Mesenchymal stem cell (in vitro differentiated cells and primary cell): ENCODE data around the gene PRDM8.
A peak's percentile ranks its signal among the peaks of the same experiment; 100 is the strongest.

Experiments used
- DNase-seq: peaks from one replicate; pipeline ENCODE4 v3.0.0-alpha.2; 2013
- H2AFZ ChIP-seq: one replicate; pipeline ENCODE4 v1.6.1; 2013; ENCODE audit warnings: low read depth, mild to moderate bottlenecking, control low read depth, inconsistent platforms, low read length, moderate library complexity
- H2AK5ac ChIP-seq: 2 replicates; pipeline ENCODE4 v1.6.1; 2013; ENCODE audit warnings: low read length, moderate library complexity, mild to moderate bottlenecking, inconsistent platforms; ENCODE audit not compliant: severe bottlenecking
- H2BK120ac ChIP-seq: one replicate; pipeline ENCODE4 v1.6.1; 2013; ENCODE audit warnings: low read depth, mild to moderate bottlenecking, inconsistent platforms, low read length, moderate library complexity
- H2BK12ac ChIP-seq, 2 experiments: one replicate each; pipeline ENCODE4 v1.6.1; 2013; ENCODE audit warnings: inconsistent platforms in 2 of 2, low read length in 2 of 2, mild to moderate bottlenecking in 2 of 2, moderate library complexity in 2 of 2, control low read depth in 1 of 2
- H2BK15ac ChIP-seq: one replicate; pipeline ENCODE4 v1.6.1; 2013; ENCODE audit warnings: mild to moderate bottlenecking, low read depth, inconsistent platforms; ENCODE audit not compliant: poor library complexity, severe bottlenecking
- H2BK5ac ChIP-seq: 2 replicates; pipeline ENCODE4 v1.6.1; 2013; ENCODE audit warnings: low read depth, mild to moderate bottlenecking, low read length, control low read depth, inconsistent platforms; ENCODE audit not compliant: poor library complexity, severe bottlenecking
- H3K14ac ChIP-seq, 2 experiments: one replicate each; pipeline ENCODE4 v1.6.1; 2013; ENCODE audit warnings: inconsistent platforms in 2 of 2, low read length in 2 of 2, control low read depth in 1 of 2, mild to moderate bottlenecking in 1 of 2, moderate library complexity in 1 of 2
- H3K18ac ChIP-seq, 2 experiments: one replicate each; pipeline ENCODE4 v1.6.1; 2013; ENCODE audit warnings: inconsistent platforms in 2 of 2, low read length in 2 of 2, control low read depth in 1 of 2, low read depth in 1 of 2, mild to moderate bottlenecking in 1 of 2
- H3K23ac ChIP-seq, 2 experiments: one replicate each; pipeline ENCODE4 v1.6.1; 2013; ENCODE audit warnings: inconsistent platforms in 2 of 2, low read length in 2 of 2, mild to moderate bottlenecking in 2 of 2, moderate library complexity in 2 of 2, control low read depth in 1 of 2
- H3K27ac ChIP-seq: 2 replicates; pipeline ENCODE4 v1.5.1; 2013; ENCODE audit warnings: mild to moderate bottlenecking, moderate library complexity, low read length, control low read depth, inconsistent platforms; ENCODE audit not compliant: poor library complexity, severe bottlenecking
- H3K27me3 ChIP-seq, 2 experiments: 2 replicates each; pipeline versions ENCODE4 v1.6.1 to v1.7.0; 2013; ENCODE audit warnings: low read length in 2 of 2, mild to moderate bottlenecking in 2 of 2, moderate library complexity in 2 of 2, control low read depth in 1 of 2, inconsistent platforms in 1 of 2; ENCODE audit not compliant: control insufficient read depth in 1 of 2, insufficient read depth in 1 of 2
- H3K36me3 ChIP-seq, 2 experiments: 2 replicates each; pipeline versions ENCODE4 v1.6.1 to v1.7.0; 2013; ENCODE audit warnings: low read length in 2 of 2, control low read depth in 1 of 2, inconsistent platforms in 1 of 2, low read depth in 1 of 2, mild to moderate bottlenecking in 1 of 2; ENCODE audit not compliant: insufficient read depth in 2 of 2, control insufficient read depth in 1 of 2
- H3K4ac ChIP-seq, 2 experiments: one replicate each; pipeline ENCODE4 v1.6.1; 2013; ENCODE audit warnings: inconsistent platforms in 2 of 2, low read length in 2 of 2, mild to moderate bottlenecking in 2 of 2, moderate library complexity in 2 of 2, control low read depth in 1 of 2, low read depth in 1 of 2
- H3K4me1 ChIP-seq: 2 replicates; pipeline ENCODE4 v1.6.1; 2013; ENCODE audit warnings: low read depth, low read length, control low read depth; ENCODE audit not compliant: control insufficient read depth, insufficient read depth
- H3K4me2 ChIP-seq: 2 replicates; pipeline ENCODE4 v1.6.1; 2013; ENCODE audit warnings: low read length, mild to moderate bottlenecking, inconsistent platforms; ENCODE audit not compliant: poor library complexity, severe bottlenecking
- H3K4me3 ChIP-seq, 2 experiments: 2 replicates each; pipeline versions ENCODE4 v1.5.1 to v1.7.0; 2013; ENCODE audit warnings: low read length in 2 of 2, mild to moderate bottlenecking in 2 of 2, control low read depth in 1 of 2, low read depth in 1 of 2; ENCODE audit not compliant: insufficient read depth in 1 of 2
- H3K79me1 ChIP-seq: replicated peaks from 2 replicates; pipeline ENCODE4 v1.6.1; 2013; ENCODE audit warnings: mild to moderate bottlenecking, control low read depth, low read length, inconsistent platforms; ENCODE audit not compliant: poor library complexity, severe bottlenecking
- H3K9ac ChIP-seq: 2 replicates; pipeline ENCODE4 v1.7.0; 2013; ENCODE audit warnings: mild to moderate bottlenecking, low read length, moderate library complexity
- H3K9me3 ChIP-seq: 2 replicates; pipeline ENCODE4 v1.7.0; 2013; ENCODE audit warnings: mild to moderate bottlenecking, low read length; ENCODE audit not compliant: control insufficient read depth
- H4K8ac ChIP-seq: one replicate; pipeline ENCODE4 v1.6.1; 2013; ENCODE audit warnings: inconsistent platforms, mild to moderate bottlenecking, low read length, moderate library complexity
- H4K91ac ChIP-seq: one replicate; pipeline ENCODE4 v1.6.1; 2013; ENCODE audit warnings: mild to moderate bottlenecking, low read length, inconsistent platforms
- WGBS: methylation state at CpG from one replicate; pipeline ENCODE4 v1.1.7; 2013; ENCODE audit warnings: mixed read lengths; 5-methylcytosine and 5-hydroxymethylcytosine counted together

Gene PRDM8

DNA sequence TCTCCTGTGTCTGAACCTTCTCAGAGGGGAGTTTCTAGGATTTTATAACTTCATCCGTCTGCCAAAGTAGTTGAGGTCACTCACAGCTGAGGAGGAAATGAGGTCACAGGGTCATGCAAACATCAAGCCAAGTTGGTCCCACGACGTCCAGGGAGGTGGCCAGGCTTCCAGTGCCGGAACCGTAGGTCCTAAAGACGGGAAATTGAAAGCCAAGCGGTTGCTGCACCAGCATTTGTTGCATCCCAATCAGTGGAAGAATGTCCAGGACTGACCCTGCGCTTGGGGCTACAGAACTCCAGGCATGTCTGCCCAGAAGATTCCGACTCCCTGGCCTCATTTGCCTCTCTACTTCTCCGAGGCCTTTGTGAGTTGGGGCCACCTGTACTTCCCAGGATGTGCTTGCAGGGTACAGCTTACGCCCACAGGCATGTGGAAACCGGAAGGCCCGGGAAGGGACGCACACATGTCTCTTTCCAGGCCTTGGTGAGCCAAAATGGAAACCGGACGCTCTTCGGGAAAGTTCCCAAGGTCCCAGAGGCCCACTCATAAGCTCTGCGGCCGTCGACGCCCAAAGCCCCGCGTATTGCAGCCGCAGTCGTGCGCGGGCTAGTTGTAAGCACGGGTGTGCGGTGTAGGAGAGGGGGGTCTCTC, 9.3 kb downstream of the PRDM8 start:
- H2BK12ac ChIP-seq, result no peak overlapping the region
- no peak overlapping the region for H3K4me2 ChIP-seq
- no peak overlapping the region for H3K23ac ChIP-seq
- no peak overlapping the region for H3K4ac ChIP-seq
- no peak overlapping the region for H4K91ac ChIP-seq
- no peak overlapping the region for H2AFZ ChIP-seq
- no peak overlapping the region for H2AK5ac ChIP-seq
- H3K4me1 ChIP-seq, result peaks cover 10% of the 10 kb centered on the region
- DNase-seq, result peak; percentile 29
- no peak overlapping the region for H2BK5ac ChIP-seq
- no peak overlapping the region for H2BK15ac ChIP-seq
- no peak overlapping the region for H3K14ac ChIP-seq
- peak overlapping the region in 1 of 2 experiments; percentile 59 for H3K4me3 ChIP-seq
- H2BK120ac ChIP-seq, result no peak overlapping the region
- peak overlapping the region; percentile 47 for H3K9ac ChIP-seq
- H3K36me3 ChIP-seq, result peaks cover 0 to under 1% of the 10 kb centered on the region in 2 experiments
- H3K9me3 ChIP-seq, result no peaks in the 10 kb centered on the region
- WGBS, result 44% methylated on average over 29 of the region's 29 CpGs
- peaks cover 2% of the 10 kb centered on the region for H3K79me1 ChIP-seq
- no peak overlapping the region for H3K18ac ChIP-seq
- H4K8ac ChIP-seq, result no peak overlapping the region
- no peaks in the 10 kb centered on the region for H3K27me3 ChIP-seq
- H3K27ac ChIP-seq, result no peak overlapping the region

- Histone ChIP-seq H3K14ac (no peak overlapping the region), H3K79me1 (peaks cover 2% of the 10 kb centered on the region), H2AK5ac (no peak overlapping the region), H2BK5ac (no peak overlapping the region), H3K4ac (no peak overlapping the region), H3K9me3 (no peaks in the 10 kb centered on the region), H2BK15ac (no peak overlapping the region), H3K23ac (no peak overlapping the region), H3K4me2 (no peak overlapping the region), H3K18ac (no peak overlapping the region), H3K4me1 (peaks cover 8% of the 10 kb centered on the region), H3K27ac (no peak overlapping the region), H3K27me3 (no peaks in the 10 kb centered on the region), H2AFZ (no peak overlapping the region), H4K8ac (no peak overlapping the region), H4K91ac (no peak overlapping the region), H2BK12ac (no peak overlapping the region), H2BK120ac (no peak overlapping the region), H3K4me3 (peak overlapping the region in 1 of 2 experiments; percentile 59), H3K9ac (peak overlapping the region; percentile 47), H3K36me3 (no peaks in the 10 kb centered on the region)
- 36% methylated on average over 27 of the region's 27 CpGs for WGBS
- DNase-seq, result no peak
Observed at GRCh38 chr4:80207172-80207583, 9.9 kb downstream of the PRDM8 start.

- H3K4ac ChIP-seq, result no peak overlapping the region
- no peak overlapping the region for H3K23ac ChIP-seq
- no peak overlapping the region for H2AFZ ChIP-seq
- no peak overlapping the region for H2BK120ac ChIP-seq
- H3K4me3 ChIP-seq, result no peak overlapping the region
- H4K8ac ChIP-seq, result no peak overlapping the region
- no peaks in the 10 kb centered on the region for H3K27me3 ChIP-seq
- no peaks in the 10 kb centered on the region for H3K9me3 ChIP-seq
- no peak overlapping the region for H3K27ac ChIP-seq
- H2BK12ac ChIP-seq, result no peak overlapping the region
- H3K9ac ChIP-seq, result no peak overlapping the region
- no peak overlapping the region for H2AK5ac ChIP-seq
- H3K18ac ChIP-seq, result no peak overlapping the region
- H3K79me1 ChIP-seq, result peaks cover 2% of the 10 kb centered on the region
- DNase-seq, result no peak
- H3K14ac ChIP-seq, result peak overlapping the region in 1 of 2 experiments; percentile 38
- peaks cover 7% of the 10 kb centered on the region for H3K4me1 ChIP-seq
- H4K91ac ChIP-seq, result no peak overlapping the region
- no peak overlapping the region for H3K4me2 ChIP-seq
- H2BK5ac ChIP-seq, result no peak overlapping the region
- 86% methylated on average over 10 of the region's 10 CpGs for WGBS
- H3K36me3 ChIP-seq, result no peaks in the 10 kb centered on the region
- H2BK15ac ChIP-seq, result no peak overlapping the region
Observed at GRCh38 chr4:80207664-80208063, 10.4 kb downstream of the PRDM8 start.

DNA sequence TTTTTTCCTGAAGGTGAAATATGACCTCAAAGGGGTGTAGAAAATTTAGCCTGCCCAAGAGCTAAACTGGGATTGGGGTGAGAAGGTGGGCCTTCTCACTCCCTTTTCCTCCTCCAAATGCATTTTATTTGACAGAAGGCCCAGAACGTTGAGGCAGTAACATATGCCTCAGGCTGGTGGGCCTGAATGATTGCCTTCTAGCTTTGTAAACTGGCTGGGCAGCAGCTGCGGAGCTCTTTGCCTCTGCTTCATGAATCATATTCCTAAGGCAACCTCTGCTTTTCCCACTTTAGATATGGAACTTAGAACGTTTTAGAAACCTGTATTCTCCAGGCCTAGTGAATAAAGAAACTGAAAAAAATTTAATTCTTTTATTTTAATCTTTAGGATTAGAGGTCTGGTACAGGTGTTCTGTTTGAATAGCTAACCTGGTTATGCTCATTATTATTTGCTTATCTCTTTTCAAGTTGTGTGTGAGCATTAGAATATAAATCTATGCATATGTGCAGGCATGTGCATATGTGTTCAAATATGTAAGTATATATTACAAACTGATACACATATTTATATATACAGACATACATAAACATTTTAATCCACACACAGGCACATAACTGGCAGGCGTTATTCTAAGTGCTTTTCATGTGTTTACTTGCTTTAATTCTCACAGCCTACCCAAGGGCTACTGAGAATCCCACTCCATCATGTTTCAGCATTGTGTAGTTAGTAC, 11.5 kb downstream of the PRDM8 start:
- no peak overlapping the region for H3K23ac ChIP-seq
- H4K91ac ChIP-seq, result no peak overlapping the region
- no peak overlapping the region for H3K4me3 ChIP-seq
- no peak for DNase-seq
- H3K36me3 ChIP-seq, result no peaks in the 10 kb centered on the region
- no peak overlapping the region for H2BK12ac ChIP-seq
- H2BK120ac ChIP-seq, result no peak overlapping the region
- no peak overlapping the region for H3K18ac ChIP-seq
- H2BK5ac ChIP-seq, result no peak overlapping the region
- H3K4me1 ChIP-seq, result peaks cover 2% of the 10 kb centered on the region
- no peak overlapping the region for H4K8ac ChIP-seq
- H2BK15ac ChIP-seq, result no peak overlapping the region
- no peak overlapping the region for H3K14ac ChIP-seq
- no peak overlapping the region for H3K4ac ChIP-seq
- no peak overlapping the region for H3K27ac ChIP-seq
- H3K27me3 ChIP-seq, result no peaks in the 10 kb centered on the region
- H3K79me1 ChIP-seq, result no peaks in the 10 kb centered on the region
- H3K4me2 ChIP-seq, result no peak overlapping the region
- H2AK5ac ChIP-seq, result no peak overlapping the region
- H2AFZ ChIP-seq, result no peak overlapping the region
- WGBS, result 83% methylated on average over 3 of the region's 4 CpGs
- H3K9ac ChIP-seq, result no peak overlapping the region
- no peaks in the 10 kb centered on the region for H3K9me3 ChIP-seq
